Esophagus squamous epithelium (tissue), 5 donors: Measurements from ENCODE around the gene C3orf18. TPM values are rescaled to one million over a fixed set of nuclear protein-coding genes. Genes with fewer than 3 reads are reported as not detected.

Experiments used
- DNase-seq: peaks from one replicate; lab custom pipeline; 2025; lab: John Stamatoyannopoulos, UW
- H3K27ac ChIP-seq, 4 donors: fragments of 200-600 bp; sonication (generic); one replicate each; pipeline ENCODE4 v1.5.1; 2016 to 2019; ENCODE audit warnings: mild to moderate bottlenecking in 1 of 4
- H3K27me3 ChIP-seq, 4 donors: fragments of 200-600 bp; sonication (generic); 1 replicate in 3 of 4; 2 replicates in 1 of 4; pipeline versions ENCODE4 v1.5.1 to v1.6.0; 2017 to 2021; ENCODE audit warnings: antibody characterized with exemption in 1 of 4
- H3K36me3 ChIP-seq, 3 donors: fragments of 200-600 bp; sonication (generic); one replicate each; pipeline ENCODE4 v1.5.1; 2016 to 2019
- H3K4me1 ChIP-seq, 3 donors: fragments of 200-600 bp; sonication (generic); one replicate each; pipeline ENCODE4 v1.5.1; 2017 to 2019
- H3K4me3 ChIP-seq, 4 donors: fragments of 200-600 bp; sonication (generic); 1 replicate in 3 of 4; 2 replicates in 1 of 4; pipeline ENCODE4 v1.5.1; 2016 to 2019; ENCODE audit warnings: mild to moderate bottlenecking in 2 of 4, moderate library complexity in 1 of 4
- H3K9me3 ChIP-seq, 3 donors: fragments of 200-600 bp; sonication (generic); one replicate each; pipeline ENCODE4 v1.5.1; 2016 to 2019
- CTCF ChIP-seq, 6 experiments: fragments of 450-650 bp in 4 of 6; fragments of 200-600 bp in 2 of 6; sonication (generic) in 2 of 6; IDR thresholded peaks; one replicate each; pipeline ENCODE4 v1.5.1; 2016 to 2019; ENCODE audit warnings: antibody characterized with exemption in 6 of 6, mild to moderate bottlenecking in 4 of 6, moderate library complexity in 4 of 6
- POLR2A ChIP-seq, 4 donors: fragments of 450-650 bp; IDR thresholded peaks; one replicate each; pipeline ENCODE4 v1.6.1; 2017; ENCODE audit warnings: antibody characterized with exemption in 4 of 4, mild to moderate bottlenecking in 4 of 4, moderate library complexity in 3 of 4
- WGBS, 2 donors: methylation state at CpG; one replicate each; pipeline ENCODE4 v1.1.5; 2018; 5-methylcytosine and 5-hydroxymethylcytosine counted together
- intact Hi-C: fragments of 100-400 bp; cut with DNase I; formaldehyde crosslinking; loops from one replicate; pipeline ENCODE4 v1.15.0; 2022
- total RNA-seq, 4 donors: library from RNA; depleted of rRNA; stranded (reverse); fragments of >200 nt; gene quantifications; one replicate each; pipeline ENCODE4 v1.1.0, GENCODE V29; 2016
- donor health status: DM: yes; HTN: yes; CAD: no.

Gene C3orf18
- total RNA-seq, 4 donors from 2014 or later: 0.15 to 3.2 (median 1.2) TPM

GRCh38 chr3:50533807-50534461, 33.6 kb downstream of the C3orf18 start:
- Histone ChIP-seq H3K9me3 (no peaks in the 10 kb centered on the region), H3K36me3 (no peaks in the 10 kb centered on the region), H3K27ac (no peak overlapping the region), H3K4me1 (peaks cover 0 to 11% (median 0%) of the 10 kb centered on the region in 3 donors), H3K4me3 (no peak overlapping the region), H3K27me3 (peaks cover 0 to 50% (median 0%) of the 10 kb centered on the region in 4 donors)
- no peak for TF ChIP-seq POLR2A (IDR thresholded peaks at IDR 0.05)
- TF ChIP-seq CTCF (IDR thresholded peaks at IDR 0.05): no peak
- WGBS, 2 donors: 56 to 72% methylated on average over 8 to 9 of the region's 9 CpGs
- DNase-seq: no peak
- intact Hi-C loops: loop anchor here (10.0 kb wide), 1 partner anchor 159 kb away; no protein-coding TSS in a partner anchor

GRCh38 chr3:50533316-50533715, 34.2 kb downstream of the C3orf18 start:
- no peaks in the 10 kb centered on the region for H3K36me3 ChIP-seq
- TF ChIP-seq CTCF (IDR thresholded peaks at IDR 0.05): no peak
- TF ChIP-seq POLR2A (IDR thresholded peaks at IDR 0.05): no peak
- H3K9me3 ChIP-seq: no peaks in the 10 kb centered on the region
- H3K27ac ChIP-seq: no peak overlapping the region
- DNase-seq: no peak
- H3K27me3 ChIP-seq: peaks cover 0 to 50% (median 0%) of the 10 kb centered on the region in 4 donors
- peaks cover 0 to 11% (median 0%) of the 10 kb centered on the region in 3 donors for H3K4me1 ChIP-seq
- WGBS, 2 donors: 65 to 78% methylated on average over 13 of the region's 13 CpGs
- intact Hi-C loops: loop anchor here (10.0 kb wide), 1 partner anchor 159 kb away; no protein-coding TSS in a partner anchor
- no peak overlapping the region for H3K4me3 ChIP-seq

- no peak overlapping the region for H3K4me3 ChIP-seq
- TF ChIP-seq POLR2A (IDR thresholded peaks at IDR 0.05): no peak
- TF ChIP-seq CTCF (IDR thresholded peaks at IDR 0.05): no peak
- no peaks in the 10 kb centered on the region for H3K36me3 ChIP-seq
- no peak for DNase-seq
- peaks cover 0 to 43% (median 0%) of the 10 kb centered on the region in 4 donors for H3K27me3 ChIP-seq
- peak overlapping the region in 1 of 4 donors; percentile 21 for H3K27ac ChIP-seq
- 76 to 83% methylated on average over 9 of the region's 9 CpGs for WGBS, 2 donors
- no peaks in the 10 kb centered on the region for H3K9me3 ChIP-seq
- H3K4me1 ChIP-seq: peaks cover 0 to 11% (median 0%) of the 10 kb centered on the region in 3 donors
- intact Hi-C loops: loop anchor here (10.0 kb wide), 1 partner anchor 157 kb away; no protein-coding TSS in a partner anchor
These were observed 35.4 kb downstream of the C3orf18 start for GRCh38 chr3:50532062-50532705.

- no peaks in the 10 kb centered on the region for H3K9me3 ChIP-seq
- no peak for TF ChIP-seq CTCF (IDR thresholded peaks at IDR 0.05)
- TF ChIP-seq POLR2A (IDR thresholded peaks at IDR 0.05): no peak
- peaks cover 0 to 33% (median 0%) of the 10 kb centered on the region in 4 donors for H3K27me3 ChIP-seq
- intact Hi-C loops: loop anchor here (10.0 kb wide), 1 partner anchor 156 kb away; no protein-coding TSS in a partner anchor
- DNase-seq: no peak
- 92% methylated on average over 4 of the region's 4 CpGs; no CpG with 5 or more reads in 1 of the 2 donors for WGBS, 2 donors
- H3K36me3 ChIP-seq: no peaks in the 10 kb centered on the region
- H3K27ac ChIP-seq: no peak overlapping the region
- peaks cover 0 to 11% (median 0%) of the 10 kb centered on the region in 3 donors for H3K4me1 ChIP-seq
- no peak overlapping the region for H3K4me3 ChIP-seq
These were observed 36.3 kb downstream of the C3orf18 start for GRCh38 chr3:50531201-50531600.
